GM12878 (cell line): ENCODE measurements around the gene CEACAM3.

Experiments
- CHD2 ChIP-seq: IDR thresholded peaks from 2 replicates; pipeline ENCODE4 v1.6.1; 2011; ENCODE audit warnings: low read depth, low read length, improper control_type of control experiment, borderline replicate concordance
- EP300 ChIP-seq, 2 experiments: fragments of 150-350 bp in 1 of 2; IDR thresholded peaks; 2 replicates each; pipeline ENCODE4 v1.6.1; 2011 to 2012; ENCODE audit warnings: low read depth in 2 of 2, low read length in 2 of 2, borderline replicate concordance in 1 of 2, improper control_type of control experiment in 1 of 2, inconsistent platforms in 1 of 2; ENCODE audit not compliant: control insufficient read depth in 1 of 2
- HDAC2 ChIP-seq: fragments of 200-600 bp; sonication (generic); IDR thresholded peaks from 2 replicates; pipeline ENCODE4 v1.6.1; 2017
- POLR2AphosphoS5 ChIP-seq: IDR thresholded peaks from 2 replicates; pipeline ENCODE4 v1.6.1; 2011; ENCODE audit warnings: mild to moderate bottlenecking, low read length, inconsistent platforms
- RAD21 ChIP-seq: IDR thresholded peaks from 2 replicates; pipeline ENCODE4 v1.6.1; 2011; ENCODE audit warnings: mild to moderate bottlenecking, low read depth, low read length, moderate library complexity; ENCODE audit not compliant: insufficient read depth
- RBBP5 ChIP-seq: fragments of 200-600 bp; sonication (generic); conservative IDR thresholded peaks from 2 replicates; pipeline ENCODE4 v1.6.1; 2016
- SRF ChIP-seq, 2 experiments: IDR thresholded peaks; 2 replicates each; pipeline ENCODE4 v1.6.1; 2011; ENCODE audit warnings: low read depth in 2 of 2, low read length in 2 of 2, mild to moderate bottlenecking in 1 of 2, moderate library complexity in 1 of 2
- TAF1 ChIP-seq: IDR thresholded peaks from 2 replicates; pipeline ENCODE4 v1.6.1; 2011; ENCODE audit warnings: mild to moderate bottlenecking, low read depth, low read length, borderline replicate concordance
- TCF7 ChIP-seq: IDR thresholded peaks from 2 replicates; pipeline ENCODE4 v1.6.1; 2014; ENCODE audit warnings: antibody characterized with exemption, borderline replicate concordance
- WRNIP1 ChIP-seq: IDR thresholded peaks from 2 replicates; pipeline ENCODE4 v1.6.1; 2011; ENCODE audit warnings: low read depth, low read length, improper control_type of control experiment, borderline replicate concordance
- ZNF207 ChIP-seq: fragments of 450-650 bp; IDR thresholded peaks from 2 replicates; pipeline ENCODE4 v1.6.1; 2014; ENCODE audit warnings: antibody characterized with exemption, mild to moderate bottlenecking, borderline replicate concordance
- TF ChIP-seq, protein P1 (sequence below): IDR thresholded peaks from 2 replicates; pipeline ENCODE4 v1.6.1; 2012; ENCODE audit warnings: low read depth, low read length, improper control_type of control experiment

DNA sequence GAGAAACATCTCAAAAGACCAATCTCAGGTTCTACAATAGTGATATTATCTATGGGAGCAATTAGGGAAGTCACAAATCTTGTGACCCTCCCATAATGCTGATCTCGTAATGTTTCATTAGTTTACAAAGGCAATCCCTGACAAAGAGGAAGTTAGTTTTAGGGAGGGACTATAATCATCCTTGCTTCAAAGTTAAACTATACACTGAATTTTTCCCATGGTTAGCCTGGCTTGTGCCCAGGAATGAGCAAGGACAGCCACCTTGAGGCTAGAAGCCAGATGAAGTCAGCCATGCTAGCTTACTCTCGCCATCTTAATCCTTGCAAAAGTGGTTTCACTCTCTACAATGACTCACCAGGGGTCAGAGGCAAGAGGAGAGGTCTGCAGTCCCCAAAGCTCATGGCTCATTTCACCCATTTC is 5.4 kb downstream of the CEACAM3 start:
- no peak for TF ChIP-seq WRNIP1
- no peak for TF ChIP-seq TAF1
- no peak for TF ChIP-seq SRF (IDR thresholded peaks at IDR 0.05; ENCODE audit: low read depth in 2 of 2, low read length in 2 of 2)
- TF ChIP-seq CHD2: no peak
- TF ChIP-seq HDAC2: no peak
- TF ChIP-seq, protein P1, sequence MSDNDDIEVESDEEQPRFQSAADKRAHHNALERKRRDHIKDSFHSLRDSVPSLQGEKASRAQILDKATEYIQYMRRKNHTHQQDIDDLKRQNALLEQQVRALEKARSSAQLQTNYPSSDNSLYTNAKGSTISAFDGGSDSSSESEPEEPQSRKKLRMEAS: no peak
- no peak for TF ChIP-seq TCF7
- no peak for TF ChIP-seq ZNF207
- TF ChIP-seq POLR2AphosphoS5: no peak
- TF ChIP-seq RAD21: no peak
- no peak for TF ChIP-seq EP300 (IDR thresholded peaks at IDR 0.05; ENCODE audit: borderline replicate concordance in 1 of 2, control insufficient read depth in 1 of 2, low read depth in 2 of 2, low read length in 2 of 2)
- no peak for TF ChIP-seq RBBP5
